Muscle of arm (tissue), 12 donors: ENCODE measurements around the gene BCL3. TPM values are rescaled to one million over a fixed set of nuclear protein-coding genes. Genes with fewer than 3 reads are reported as not detected.
A peak's percentile ranks its signal among the peaks of the same experiment; 100 is the strongest.

Source experiments
- DNase-seq: peaks from one replicate; pipeline ENCODE4 v3.0.0-alpha.2; 2013
- polyA plus RNA-seq, 12 donors: library from polyadenylated mRNA; unstranded; fragments of 120-200 nt; gene quantifications; one replicate each; pipeline ENCODE4 v1.2.1, GENCODE V29; 2013; ENCODE audit not compliant: insufficient read length in 12 of 12

The BCL3 gene
- polyA plus RNA-seq, 12 donors: 8.4 to 25.4 (median 9.6) TPM; not detected in 1

- no peak for DNase-seq
Measured at GRCh38 chr19:44782729-44783128, 34.2 kb downstream of the BCL3 start.

GRCh38 chr19:44783545-44783944, 35.0 kb downstream of the BCL3 start:
- no peak for DNase-seq

GRCh38 chr19:44785271-44785670, 36.8 kb downstream of the BCL3 start:
- DNase-seq: no peak

DNA sequence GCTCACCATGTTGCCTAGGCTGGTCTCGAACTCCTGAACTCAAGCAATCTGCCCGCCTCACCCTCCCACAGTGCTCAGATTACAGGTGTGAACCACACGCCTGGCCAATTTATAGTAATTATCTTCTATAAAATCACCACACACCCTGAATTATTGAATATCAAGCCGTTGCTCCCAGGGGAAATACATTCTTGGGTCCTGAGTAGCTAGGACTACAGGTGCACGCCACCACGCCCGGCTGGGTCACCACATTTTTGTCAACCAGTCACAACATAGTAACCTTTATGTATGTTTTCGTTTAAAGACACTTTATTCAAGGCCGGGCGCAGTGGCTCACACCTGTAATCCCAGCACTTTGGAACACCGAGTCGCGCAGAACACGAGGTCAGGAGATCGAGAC, 37.5 kb downstream of the BCL3 start:
- DNase-seq: no peak

- no peak for DNase-seq
Measured at GRCh38 chr19:44788971-44789370, 40.5 kb downstream of the BCL3 start.

GRCh38 chr19:44789943-44790483, 41.5 kb downstream of the BCL3 start:
- no peak for DNase-seq

GRCh38 chr19:44792281-44792680, 43.8 kb downstream of the BCL3 start:
- no peak for DNase-seq

DNA sequence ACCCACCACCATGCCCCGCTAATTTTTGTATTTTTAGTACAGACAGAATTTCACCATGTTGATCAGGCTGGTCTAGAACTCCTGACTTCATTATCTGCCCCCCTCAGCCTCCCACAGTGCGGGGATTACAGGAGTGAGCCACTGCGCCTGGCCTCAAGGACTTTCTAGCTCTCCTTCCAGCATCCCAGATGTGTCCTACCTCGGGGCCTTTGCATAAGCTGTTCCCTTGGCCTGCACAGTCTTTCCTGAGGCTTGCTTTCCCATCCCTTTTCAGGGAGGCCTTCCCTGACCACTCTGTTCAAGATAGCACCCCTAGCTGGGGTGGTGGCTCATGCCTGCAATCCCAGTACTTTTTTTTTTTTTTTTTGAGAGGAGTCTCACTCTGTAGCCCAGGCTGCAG, 46.1 kb downstream of the BCL3 start:
- no peak for DNase-seq

DNA sequence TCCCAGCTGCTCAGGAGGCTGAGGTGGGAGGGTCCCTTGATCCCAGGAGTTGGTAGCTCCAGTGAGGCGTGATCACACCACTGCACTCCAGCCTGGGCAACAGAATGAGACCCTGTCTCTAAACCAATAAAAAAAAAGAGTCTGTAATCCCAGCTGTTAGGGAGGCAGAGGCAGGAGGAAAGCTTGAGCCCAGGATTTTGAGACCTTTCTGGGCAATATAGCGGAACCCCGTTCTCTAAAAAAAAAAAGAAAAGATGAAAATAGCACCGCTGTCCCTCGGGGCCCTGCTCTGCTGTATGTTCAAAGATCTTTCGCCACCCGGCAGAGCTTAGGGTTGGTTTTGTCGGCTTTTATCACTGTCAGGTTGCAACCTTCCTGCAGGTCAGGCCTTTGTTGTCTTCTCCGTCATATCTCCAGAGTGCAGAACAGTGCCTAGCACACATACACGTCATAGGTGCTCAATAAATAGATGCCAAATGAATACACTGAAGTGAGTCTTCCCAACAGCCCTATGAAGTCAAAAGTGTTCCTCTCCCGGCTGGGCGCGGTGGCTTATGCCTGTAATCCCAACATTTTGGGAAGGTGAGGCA, 47.0 kb downstream of the BCL3 start:
- DNase-seq: no peak

DNA sequence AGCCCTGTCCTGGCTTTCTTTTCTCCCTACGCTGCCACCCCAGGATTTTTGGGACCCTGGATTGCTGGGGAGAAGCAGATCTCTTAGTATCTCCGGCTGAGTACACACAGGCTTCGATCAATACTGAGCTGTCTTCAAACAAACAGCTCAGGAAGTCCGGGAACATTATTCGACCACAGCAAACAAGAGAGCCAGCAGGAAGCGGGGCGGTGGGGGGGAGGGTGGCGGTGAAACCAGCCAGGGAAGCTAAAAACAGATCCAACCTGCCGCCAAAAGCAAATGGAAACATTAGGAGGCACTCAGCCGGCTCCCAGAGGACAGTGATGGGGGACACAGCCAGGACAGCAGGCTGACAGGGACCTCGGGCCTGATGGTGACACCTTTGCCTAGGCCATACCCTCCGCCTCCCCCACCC, 48.2 kb downstream of the BCL3 start:
- DNase-seq: no peak

DNA sequence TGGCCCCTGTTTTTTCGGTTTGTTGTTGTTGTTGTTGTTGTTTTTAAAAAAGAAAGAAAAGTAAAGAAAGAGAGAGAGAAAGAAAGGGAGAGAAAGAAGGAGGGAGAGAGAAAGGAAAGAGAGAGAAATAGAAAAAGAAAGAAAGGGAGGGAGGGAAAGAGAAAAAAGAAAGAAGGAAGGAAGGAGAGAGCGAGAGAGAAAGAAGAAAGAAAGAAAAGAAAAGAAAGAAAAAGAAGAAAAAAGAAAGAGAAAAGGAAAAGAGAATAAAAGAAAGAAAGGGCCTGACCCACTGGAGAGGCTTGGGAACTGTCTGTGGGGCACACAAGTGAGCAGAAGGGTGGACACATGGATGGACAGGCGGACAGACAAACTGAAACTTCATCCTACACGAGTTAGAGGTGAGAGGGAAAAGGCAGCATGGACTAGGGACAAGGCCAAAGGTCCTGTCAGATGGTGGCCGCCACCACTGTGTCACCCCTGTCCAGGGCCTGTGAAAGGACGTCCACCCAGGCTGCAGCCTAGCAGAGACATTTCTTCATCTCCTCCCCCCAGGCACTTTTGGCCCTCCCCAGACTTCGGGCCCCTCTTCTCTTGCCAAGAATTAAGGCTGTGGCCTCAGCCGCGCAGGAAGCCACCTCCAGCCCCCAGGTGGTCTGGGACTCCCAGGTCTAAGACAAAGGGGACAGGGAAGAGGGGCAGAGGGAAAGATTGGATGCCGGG, 51.3 kb downstream of the BCL3 start:
- no peak for DNase-seq

- peak; percentile 79 for DNase-seq
Measured at GRCh38 chr19:44800461-44800860, 52.0 kb downstream of the BCL3 start.

- no peak for DNase-seq
Measured at GRCh38 chr19:44803442-44804428, 55.2 kb downstream of the BCL3 start.

DNA sequence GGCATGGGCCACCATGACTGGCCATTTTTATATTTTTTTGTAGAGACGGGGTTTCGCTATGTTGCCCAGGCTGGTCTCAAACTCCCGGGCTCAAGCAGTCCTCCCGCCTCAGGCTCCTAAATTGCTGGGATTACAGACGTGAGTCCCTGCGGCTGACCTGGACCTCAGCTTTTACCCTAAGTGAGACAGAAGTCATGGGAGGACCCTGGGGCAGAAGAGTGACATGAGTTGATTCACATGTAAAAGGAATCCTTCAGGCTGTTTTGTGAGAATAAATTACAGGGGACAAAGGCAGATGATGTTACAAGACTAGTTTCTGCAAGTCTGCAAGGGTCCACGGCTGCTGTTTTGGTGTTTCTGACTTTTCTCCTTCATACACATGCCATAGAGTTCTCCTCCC, 57.8 kb downstream of the BCL3 start:
- no peak for DNase-seq

DNA sequence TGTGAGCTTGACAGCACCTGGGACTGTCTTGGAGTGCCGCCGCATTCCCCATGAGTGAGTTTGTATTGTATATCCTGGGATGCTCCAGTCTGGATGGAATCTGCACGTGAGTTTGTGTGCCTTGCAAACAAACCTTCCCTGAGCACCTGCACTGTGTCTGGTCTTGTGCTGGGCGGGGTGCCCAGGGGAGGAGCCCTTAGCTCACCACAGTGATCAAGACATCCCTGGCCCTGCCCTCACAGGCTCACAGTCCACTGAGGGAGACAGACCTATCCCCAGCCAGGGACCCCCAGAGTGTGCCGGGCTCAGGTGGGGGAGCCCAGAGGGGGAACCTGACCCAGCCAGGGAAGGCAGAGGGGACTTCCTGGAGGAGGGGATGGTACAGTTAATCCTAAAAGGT, 58.7 kb downstream of the BCL3 start:
- no peak for DNase-seq

DNA sequence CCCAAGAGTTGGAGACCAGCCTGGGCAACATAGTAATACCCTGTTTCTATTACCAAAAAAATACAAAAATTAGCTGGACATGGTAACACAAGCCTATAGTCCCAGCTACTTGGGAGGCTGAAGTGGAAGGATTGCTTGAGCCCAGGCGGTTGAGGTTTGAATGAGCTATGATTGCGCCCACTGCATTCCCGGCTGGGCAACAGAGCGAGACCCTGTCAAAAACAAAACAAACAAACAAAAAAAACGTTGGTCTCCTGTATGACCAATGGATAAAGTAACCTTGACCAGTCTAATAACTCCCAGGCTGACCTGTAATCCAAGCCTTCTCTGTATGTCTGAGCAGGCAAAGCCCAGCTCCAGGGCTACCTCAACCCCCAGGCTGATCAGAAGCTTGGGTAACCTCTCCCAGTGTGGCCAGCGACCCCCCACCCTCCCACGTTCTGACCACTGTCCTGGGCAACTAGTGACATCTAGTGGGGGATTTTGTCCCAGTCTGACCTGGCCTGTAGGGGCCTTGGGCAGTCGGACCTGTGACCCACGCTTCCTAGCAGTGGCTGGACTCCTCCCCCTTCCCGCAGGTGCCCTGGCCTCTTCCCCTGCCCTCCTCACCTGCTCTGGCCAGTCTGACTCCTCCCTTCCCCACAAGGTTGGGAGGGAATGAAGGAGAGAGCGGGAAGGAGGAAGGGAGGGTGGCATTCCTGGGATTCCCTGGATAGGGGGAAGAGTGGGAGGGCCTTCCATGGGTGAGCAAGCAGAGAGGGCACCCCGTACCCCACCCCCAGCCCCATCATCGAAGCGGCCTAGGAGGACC, 59.3 kb downstream of the BCL3 start:
- no peak for DNase-seq

DNA sequence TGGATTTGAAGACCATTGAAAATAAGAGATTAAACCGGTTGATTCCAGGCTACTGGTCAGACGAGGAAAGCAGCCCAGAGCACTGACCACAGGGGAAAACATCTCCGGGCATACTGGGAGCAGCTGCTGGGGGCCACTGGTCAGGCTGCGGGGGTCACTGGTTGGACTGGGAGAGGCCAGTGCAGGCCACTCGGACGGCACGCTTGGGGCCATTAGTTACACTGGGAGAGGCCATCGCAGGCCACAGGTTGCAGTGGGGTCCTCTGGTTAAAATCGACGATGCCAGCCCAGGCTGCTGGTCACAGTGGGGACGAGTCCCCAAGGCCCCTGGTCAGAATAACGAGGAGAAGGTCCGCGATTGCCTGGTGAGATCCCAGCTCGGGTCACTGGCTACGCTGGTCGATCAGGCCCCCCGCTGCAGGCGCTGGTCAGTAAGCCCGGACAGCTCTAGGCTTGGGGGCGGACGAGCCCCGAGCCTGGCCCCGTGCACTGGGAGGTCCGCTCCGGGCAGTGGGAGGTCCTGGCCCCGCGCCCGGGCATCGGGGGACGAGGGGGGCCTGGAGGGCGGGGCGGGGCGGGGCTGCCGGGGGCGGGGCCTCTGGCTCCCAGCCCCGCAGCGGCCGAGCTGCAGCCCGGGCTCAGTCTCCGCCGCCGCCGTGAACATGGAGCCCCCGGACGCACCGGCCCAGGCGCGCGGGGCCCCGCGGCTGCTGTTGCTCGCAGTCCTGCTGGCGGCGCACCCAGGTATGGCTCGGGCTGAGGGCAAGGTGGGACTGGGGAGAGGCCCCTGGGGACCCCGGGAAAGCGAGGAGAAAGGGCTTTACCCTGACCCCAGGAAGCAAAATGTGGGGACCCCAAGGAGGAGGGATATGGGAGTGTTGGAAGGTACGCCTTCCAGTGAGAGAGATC, 60.2 kb downstream of the BCL3 start, which contains the start of gene BCAM:
Gene BCAM (plus strand): TSS at position 641 of the 909 bp plus-strand sequence. CDS start 22 bp downstream, at position 663.
- DNase-seq: peak; percentile 81
